SU-DHL-6 (cell line): ENCODE results near the gene EXOC1L.

Source experiments
- H2AFZ ChIP-seq: fragments of 200-600 bp; sonication (generic); 2 replicates; pipeline ENCODE4 v1.6.1; 2014; ENCODE audit warnings: low read depth, mild to moderate bottlenecking, moderate library complexity, mixed read lengths, antibody characterized with exemption, low read length; ENCODE audit not compliant: severe bottlenecking
- H3F3A ChIP-seq: fragments of 200-600 bp; shearing (Covaris generic); 2 replicates; pipeline ENCODE4 v1.6.0; 2016; ENCODE audit warnings: antibody characterized with exemption, mild to moderate bottlenecking; ENCODE audit not compliant: insufficient read depth
- H3K27ac ChIP-seq: fragments of 200-600 bp; sonication (generic); 2 replicates; pipeline ENCODE4 v1.5.1; 2016; ENCODE audit warnings: low read depth, mild to moderate bottlenecking, low read length, moderate library complexity, mixed read lengths
- H3K27me3 ChIP-seq: fragments of 200-600 bp; sonication (generic), shearing (Covaris generic); 2 replicates; pipeline ENCODE4 v1.6.0; 2014; ENCODE audit warnings: mild to moderate bottlenecking, low read length
- H3K36me3 ChIP-seq: fragments of 200-600 bp; sonication (generic); 2 replicates; pipeline ENCODE4 v1.6.1; 2014; ENCODE audit warnings: mild to moderate bottlenecking, low read length, mixed read lengths
- H3K4me2 ChIP-seq: fragments of 300-600, 200-600 bp; shearing (Covaris generic), sonication (generic); 2 replicates; pipeline ENCODE4 v1.6.0; 2014; ENCODE audit warnings: low read length, low read depth, mild to moderate bottlenecking; ENCODE audit not compliant: poor library complexity, severe bottlenecking
- H3K4me3 ChIP-seq: fragments of 200-600 bp; sonication (generic); 2 replicates; pipeline ENCODE4 v1.5.1; 2014; ENCODE audit warnings: antibody characterized with exemption, low read length, mild to moderate bottlenecking, mixed read lengths; ENCODE audit not compliant: insufficient read depth, poor library complexity, severe bottlenecking
- H3K79me2 ChIP-seq: fragments of 200-600 bp; sonication (generic); 2 replicates; pipeline ENCODE4 v1.6.1; 2014; ENCODE audit warnings: mild to moderate bottlenecking, low read length, moderate library complexity; ENCODE audit not compliant: insufficient read depth
- H3K9ac ChIP-seq: fragments of 200-600 bp; sonication (generic); 2 replicates; pipeline ENCODE4 v1.7.0; 2014; ENCODE audit warnings: mild to moderate bottlenecking, low read length
- H3K9me2 ChIP-seq: fragments of 200-600 bp; sonication (generic); replicated peaks from 2 replicates; pipeline ENCODE4 v1.6.1; 2014; ENCODE audit warnings: low read length; ENCODE audit not compliant: insufficient read depth
- H3K9me3 ChIP-seq: fragments of 200-600 bp; sonication (generic); 2 replicates; pipeline ENCODE4 v1.6.1; 2014; ENCODE audit warnings: low read length, mixed read lengths; ENCODE audit not compliant: insufficient read depth
- H4K20me1 ChIP-seq: fragments of 200-600 bp; sonication (generic); 2 replicates; pipeline ENCODE4 v1.6.1; 2014; ENCODE audit warnings: low read depth, mild to moderate bottlenecking, antibody characterized with exemption, low read length, moderate library complexity, mixed read lengths
- EZH2phosphoT487 ChIP-seq: fragments of 200-600 bp; sonication (generic), shearing (Covaris generic); conservative IDR thresholded peaks from 2 replicates; pipeline ENCODE4 v1.6.1; 2018; ENCODE audit warnings: mild to moderate bottlenecking, antibody characterized with exemption, low read length, moderate library complexity, mixed read lengths
- TF ChIP-seq, protein P1 (sequence below): fragments of 200-600 bp; sonication (generic); IDR thresholded peaks from one replicate; pipeline ENCODE4 v1.5.1; 2017; ENCODE audit warnings: antibody characterized with exemption, mild to moderate bottlenecking, low read length, moderate library complexity; ENCODE audit not compliant: insufficient read depth, poor library complexity, severe bottlenecking

Gene EXOC1L

DNA sequence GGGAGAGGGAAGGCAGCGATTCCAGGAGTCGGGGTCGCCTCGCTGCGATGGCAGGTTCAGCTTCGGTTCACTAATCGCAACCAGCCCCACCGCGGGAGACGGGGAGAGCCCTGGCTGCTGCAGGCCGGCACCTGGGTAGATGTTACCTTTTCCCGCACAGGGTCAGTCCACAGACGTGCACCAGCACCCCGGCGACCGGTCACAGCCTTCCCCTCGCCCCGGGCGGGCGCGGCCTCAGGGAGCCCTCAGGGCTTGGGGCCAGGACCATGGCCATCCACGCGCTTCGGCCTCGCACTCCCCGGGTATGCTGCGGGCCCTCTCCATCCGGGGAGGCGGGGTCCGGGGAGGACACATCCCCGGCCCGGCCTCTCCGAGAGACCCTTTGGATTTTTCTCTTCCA lies 26.1 kb upstream of the EXOC1L start:
- Histone ChIP-seq H3K27ac (no peak overlapping the region), H3K9me2 (no peaks in the 10 kb centered on the region), H3K9me3 (no peaks in the 10 kb centered on the region), H3K79me2 (no peaks in the 10 kb centered on the region), H3K9ac (no peak overlapping the region), H3K4me2 (no peak overlapping the region), H3K27me3 (no peaks in the 10 kb centered on the region), H4K20me1 (no peaks in the 10 kb centered on the region), H3K36me3 (no peaks in the 10 kb centered on the region), H3K4me3 (no peak overlapping the region), H3F3A (no peaks in the 10 kb centered on the region), H2AFZ (no peak overlapping the region)
- TF ChIP-seq, protein P1, sequence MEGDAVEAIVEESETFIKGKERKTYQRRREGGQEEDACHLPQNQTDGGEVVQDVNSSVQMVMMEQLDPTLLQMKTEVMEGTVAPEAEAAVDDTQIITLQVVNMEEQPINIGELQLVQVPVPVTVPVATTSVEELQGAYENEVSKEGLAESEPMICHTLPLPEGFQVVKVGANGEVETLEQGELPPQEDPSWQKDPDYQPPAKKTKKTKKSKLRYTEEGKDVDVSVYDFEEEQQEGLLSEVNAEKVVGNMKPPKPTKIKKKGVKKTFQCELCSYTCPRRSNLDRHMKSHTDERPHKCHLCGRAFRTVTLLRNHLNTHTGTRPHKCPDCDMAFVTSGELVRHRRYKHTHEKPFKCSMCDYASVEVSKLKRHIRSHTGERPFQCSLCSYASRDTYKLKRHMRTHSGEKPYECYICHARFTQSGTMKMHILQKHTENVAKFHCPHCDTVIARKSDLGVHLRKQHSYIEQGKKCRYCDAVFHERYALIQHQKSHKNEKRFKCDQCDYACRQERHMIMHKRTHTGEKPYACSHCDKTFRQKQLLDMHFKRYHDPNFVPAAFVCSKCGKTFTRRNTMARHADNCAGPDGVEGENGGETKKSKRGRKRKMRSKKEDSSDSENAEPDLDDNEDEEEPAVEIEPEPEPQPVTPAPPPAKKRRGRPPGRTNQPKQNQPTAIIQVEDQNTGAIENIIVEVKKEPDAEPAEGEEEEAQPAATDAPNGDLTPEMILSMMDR: no peak

DNA sequence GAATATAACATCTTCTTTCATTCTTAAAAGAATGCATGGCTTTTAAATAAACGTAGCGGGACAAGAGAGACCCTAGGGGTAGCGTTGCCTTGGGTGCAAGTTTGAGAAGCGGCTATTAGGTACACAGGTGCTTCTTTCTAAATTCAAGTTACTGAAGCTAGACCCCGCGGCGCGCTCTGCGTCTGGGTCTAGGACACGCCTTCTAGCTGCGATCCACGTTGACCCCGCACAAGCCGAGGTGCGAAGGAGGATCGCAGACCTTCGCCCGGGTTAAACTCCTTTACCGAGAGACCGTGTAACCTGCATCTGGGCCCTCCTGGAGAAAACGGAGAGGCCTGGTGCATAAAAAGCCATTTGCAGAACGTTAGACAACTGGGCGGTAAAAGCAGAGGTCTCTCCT lies 25.5 kb upstream of the EXOC1L start:
- no peaks in the 10 kb centered on the region for H4K20me1 ChIP-seq
- no peak overlapping the region for H3K4me2 ChIP-seq
- H2AFZ ChIP-seq: no peak overlapping the region
- H3K9me3 ChIP-seq: no peaks in the 10 kb centered on the region
- H3K79me2 ChIP-seq: no peaks in the 10 kb centered on the region
- no peaks in the 10 kb centered on the region for H3K36me3 ChIP-seq
- H3K9me2 ChIP-seq: no peaks in the 10 kb centered on the region
- TF ChIP-seq EZH2phosphoT487: no peak
- TF ChIP-seq, protein P1: no peak
- no peak overlapping the region for H3K4me3 ChIP-seq
- no peak overlapping the region for H3K27ac ChIP-seq
- H3K27me3 ChIP-seq: no peaks in the 10 kb centered on the region
- no peaks in the 10 kb centered on the region for H3F3A ChIP-seq
- H3K9ac ChIP-seq: no peak overlapping the region

DNA sequence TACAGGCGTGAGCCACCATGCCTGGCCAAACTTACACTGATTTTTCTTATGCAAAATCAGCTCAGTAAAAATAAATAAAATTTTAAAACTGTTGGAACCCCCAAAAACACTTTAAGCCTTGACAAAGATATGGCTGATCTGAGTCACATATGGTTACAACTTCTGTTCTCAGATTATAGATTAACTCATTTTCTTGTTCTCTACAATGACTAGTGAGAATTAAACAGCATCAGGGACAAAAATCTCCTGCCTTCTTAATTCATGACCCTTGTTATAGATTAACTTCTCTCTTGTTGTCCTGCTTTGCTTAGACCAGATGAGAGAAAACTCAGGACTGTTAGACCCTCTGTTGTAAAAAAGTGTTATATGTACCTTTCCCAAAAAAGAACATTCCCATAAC lies 24.2 kb upstream of the EXOC1L start:
- H3K79me2 ChIP-seq: no peaks in the 10 kb centered on the region
- H2AFZ ChIP-seq: no peak overlapping the region
- no peaks in the 10 kb centered on the region for H3K9me3 ChIP-seq
- no peak overlapping the region for H3K27ac ChIP-seq
- no peaks in the 10 kb centered on the region for H3K27me3 ChIP-seq
- H3K4me3 ChIP-seq: no peak overlapping the region
- H3K9me2 ChIP-seq: no peaks in the 10 kb centered on the region
- H3K4me2 ChIP-seq: no peak overlapping the region
- no peaks in the 10 kb centered on the region for H3K36me3 ChIP-seq
- H3F3A ChIP-seq: no peaks in the 10 kb centered on the region
- H3K9ac ChIP-seq: no peak overlapping the region
- TF ChIP-seq EZH2phosphoT487: no peak
- TF ChIP-seq, protein P1: no peak
- no peaks in the 10 kb centered on the region for H4K20me1 ChIP-seq

DNA sequence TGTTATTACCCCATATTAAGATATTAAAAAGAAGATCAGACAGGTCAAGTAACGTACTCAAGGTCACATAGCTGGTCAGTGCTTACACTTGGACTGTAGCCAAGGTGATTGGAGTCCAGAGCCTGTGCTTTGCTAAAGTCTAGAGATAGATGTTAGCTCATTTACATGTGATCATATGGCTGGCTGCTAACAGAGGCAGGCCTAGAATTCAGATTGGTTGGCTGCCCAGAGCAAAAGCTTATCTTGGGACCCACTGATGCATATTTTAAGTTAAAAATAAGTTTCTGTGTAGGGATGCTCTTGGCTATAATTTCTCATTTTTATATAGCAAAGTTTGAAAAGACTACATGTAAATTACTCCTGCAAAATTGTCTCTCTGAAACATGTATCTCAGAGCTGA lies 18.1 kb upstream of the EXOC1L start:
- Histone ChIP-seq H3K9me3 (no peaks in the 10 kb centered on the region), H3K27ac (no peak overlapping the region), H4K20me1 (no peaks in the 10 kb centered on the region), H3K9me2 (no peaks in the 10 kb centered on the region), H3K79me2 (no peaks in the 10 kb centered on the region), H2AFZ (no peak overlapping the region), H3K9ac (no peak overlapping the region), H3K27me3 (no peaks in the 10 kb centered on the region), H3K4me2 (no peak overlapping the region), H3F3A (no peaks in the 10 kb centered on the region), H3K36me3 (no peaks in the 10 kb centered on the region), H3K4me3 (no peak overlapping the region)
- TF ChIP-seq, protein P1: no peak
- no peak for TF ChIP-seq EZH2phosphoT487
